H9 (cell line): ENCODE results near the gene ATF7. TPM values are rescaled to one million over a fixed set of nuclear protein-coding genes. Genes with fewer than 3 reads are reported as not detected.
A peak's percentile ranks its signal among the peaks of the same experiment; 100 is the strongest.

Experiments used
- DNase-seq: peaks from one replicate; pipeline ENCODE4 v3.0.0-alpha.2; 2017
- H2AFZ ChIP-seq: one replicate; pipeline ENCODE4 v1.6.1; 2013; ENCODE audit warnings: mild to moderate bottlenecking, low read length, control low read depth, moderate library complexity
- H2AK5ac ChIP-seq: 2 replicates; pipeline ENCODE4 v1.6.1; 2013; ENCODE audit warnings: low read length, control low read depth, mixed read lengths; ENCODE audit not compliant: insufficient read length
- H2BK120ac ChIP-seq: one replicate; pipeline ENCODE4 v1.6.1; 2013; ENCODE audit warnings: low read depth, mild to moderate bottlenecking, low read length, control low read depth, inconsistent platforms; ENCODE audit not compliant: poor library complexity, severe bottlenecking
- H2BK12ac ChIP-seq: 2 replicates; pipeline ENCODE4 v1.6.1; 2013; ENCODE audit warnings: low read length, control low read depth, mixed read lengths, low read depth; ENCODE audit not compliant: insufficient read length
- H2BK15ac ChIP-seq: 2 replicates; pipeline ENCODE4 v1.6.1; 2013; ENCODE audit warnings: low read depth, low read length, control low read depth
- H2BK20ac ChIP-seq: one replicate; pipeline ENCODE4 v1.6.1; 2013; ENCODE audit warnings: low read depth, mild to moderate bottlenecking, low read length, control low read depth, inconsistent platforms; ENCODE audit not compliant: poor library complexity, severe bottlenecking
- H2BK5ac ChIP-seq: 2 replicates; pipeline ENCODE4 v1.6.1; 2013; ENCODE audit warnings: low read length, control low read depth, mixed read lengths; ENCODE audit not compliant: insufficient read length
- H3K14ac ChIP-seq: 2 replicates; pipeline ENCODE4 v1.6.1; 2013; ENCODE audit warnings: low read length, control low read depth; ENCODE audit not compliant: insufficient read depth
- H3K18ac ChIP-seq: 2 replicates; pipeline ENCODE4 v1.6.1; 2013; ENCODE audit warnings: low read depth, mild to moderate bottlenecking, mixed read lengths, low read length, control low read depth; ENCODE audit not compliant: insufficient read length
- H3K23ac ChIP-seq: 2 replicates; pipeline ENCODE4 v1.6.1; 2013; ENCODE audit warnings: low read length, control low read depth, mixed read lengths, low read depth; ENCODE audit not compliant: insufficient read length
- H3K23me2 ChIP-seq: 2 replicates; pipeline ENCODE4 v1.6.1; 2013; ENCODE audit warnings: low read depth, mild to moderate bottlenecking, mixed read lengths, low read length, control low read depth; ENCODE audit not compliant: insufficient read length, poor library complexity, severe bottlenecking
- H3K27ac ChIP-seq: 2 replicates; pipeline ENCODE4 v1.5.1; 2013; ENCODE audit warnings: low read length, control low read depth, mixed read lengths, low read depth; ENCODE audit not compliant: insufficient read length
- H3K27me3 ChIP-seq: 2 replicates; pipeline ENCODE4 v1.6.1; 2013; ENCODE audit warnings: low read length, control low read depth, inconsistent platforms; ENCODE audit not compliant: insufficient read depth
- H3K4ac ChIP-seq: 2 replicates; pipeline ENCODE4 v1.6.1; 2013; ENCODE audit warnings: low read depth, mild to moderate bottlenecking, control low read depth, inconsistent platforms, low read length, moderate library complexity
- H3K4me1 ChIP-seq: 2 replicates; pipeline ENCODE4 v1.6.1; 2013; ENCODE audit warnings: low read length, control low read depth, inconsistent platforms; ENCODE audit not compliant: insufficient read depth
- H3K4me2 ChIP-seq: 2 replicates; pipeline ENCODE4 v1.6.1; 2013; ENCODE audit warnings: low read length, control low read depth, mixed read lengths; ENCODE audit not compliant: insufficient read length, insufficient read depth
- H3K56ac ChIP-seq: 2 replicates; pipeline ENCODE4 v1.6.1; 2013; ENCODE audit warnings: low read depth, mild to moderate bottlenecking, mixed read lengths, low read length, control low read depth; ENCODE audit not compliant: insufficient read length
- H3K79me1 ChIP-seq: 2 replicates; pipeline ENCODE4 v1.6.1; 2013; ENCODE audit warnings: low read depth, mild to moderate bottlenecking, moderate library complexity, low read length, control low read depth, inconsistent platforms; ENCODE audit not compliant: insufficient read depth, poor library complexity, severe bottlenecking
- H3K79me2 ChIP-seq: 2 replicates; pipeline ENCODE4 v1.6.1; 2013; ENCODE audit warnings: low read length, control low read depth, inconsistent platforms; ENCODE audit not compliant: insufficient read depth
- H3K9ac ChIP-seq: 2 replicates; pipeline ENCODE4 v1.6.1; 2013; ENCODE audit warnings: low read length, control low read depth, mixed read lengths; ENCODE audit not compliant: insufficient read length; ENCODE audit errors: extremely low read depth
- H3K9me3 ChIP-seq: one replicate; pipeline ENCODE4 v1.6.1; 2013; ENCODE audit warnings: low read depth, low read length, inconsistent platforms; ENCODE audit not compliant: control insufficient read depth
- H3T11ph ChIP-seq: one replicate; pipeline ENCODE4 v1.6.1; 2013; ENCODE audit warnings: mild to moderate bottlenecking, low read length, control low read depth, inconsistent platforms
- H4K20me1 ChIP-seq: one replicate; pipeline ENCODE4 v1.6.1; 2013; ENCODE audit not compliant: control insufficient read depth, insufficient read length, insufficient read depth
- H4K5ac ChIP-seq: 2 replicates; pipeline ENCODE4 v1.6.1; 2013; ENCODE audit warnings: low read depth, mild to moderate bottlenecking, mixed read lengths, low read length, control low read depth; ENCODE audit not compliant: insufficient read length
- H4K8ac ChIP-seq: replicated peaks from 2 replicates; pipeline ENCODE4 v1.6.1; 2013; ENCODE audit warnings: low read length, control low read depth, mixed read lengths, low read depth; ENCODE audit not compliant: insufficient read length
- H4K91ac ChIP-seq: 2 replicates; pipeline ENCODE4 v1.6.1; 2013; ENCODE audit warnings: low read depth, mild to moderate bottlenecking, moderate library complexity, mixed read lengths, low read length, control low read depth; ENCODE audit not compliant: insufficient read length
- H3K27ac Mint-ChIP-seq, 3 experiments: 2 replicates in 2 of 3; 3 replicates in 1 of 3; pipeline ENCODE4 v1.8.0; 2020 to 2021; ENCODE audit warnings: mixed read lengths in 3 of 3, mild to moderate bottlenecking in 1 of 3, moderate library complexity in 1 of 3
- H3K27me3 Mint-ChIP-seq: 2 replicates; pipeline ENCODE4 v1.8.0; 2021; ENCODE audit warnings: low read depth, mild to moderate bottlenecking, moderate library complexity, mixed read lengths
- H3K36me3 Mint-ChIP-seq, 3 experiments: 2 replicates in 2 of 3; 3 replicates in 1 of 3; pipeline ENCODE4 v1.8.0; 2020 to 2021; ENCODE audit warnings: low read depth in 3 of 3, mixed read lengths in 3 of 3; ENCODE audit not compliant: insufficient read depth in 1 of 3
- H3K4me1 Mint-ChIP-seq, 2 experiments: 2 replicates each; pipeline ENCODE4 v1.8.0; 2020; ENCODE audit warnings: mixed read lengths in 2 of 2
- H3K4me3 Mint-ChIP-seq, 2 experiments: 2 replicates in 1 of 2; 3 replicates in 1 of 2; pipeline ENCODE4 v1.8.0; 2020 to 2021; ENCODE audit warnings: mild to moderate bottlenecking in 2 of 2, mixed read lengths in 2 of 2, moderate library complexity in 1 of 2
- H3K9me3 Mint-ChIP-seq, 2 experiments: 2 replicates in 1 of 2; 3 replicates in 1 of 2; pipeline ENCODE4 v1.8.0; 2020; ENCODE audit warnings: mild to moderate bottlenecking in 2 of 2, mixed read lengths in 2 of 2, moderate library complexity in 1 of 2
- CTCF ChIP-seq: fragments of 200-600 bp; sonication (generic); conservative IDR thresholded peaks from 3 replicates; pipeline ENCODE4 v1.8.0; 2021; ENCODE audit warnings: antibody characterized with exemption, mild to moderate bottlenecking
- WGBS: extraction: QIAGEN DNeasy Blood & Tissue Kit; methylation state at CpG from one replicate; pipeline ENCODE4 v1.1.7; 2013; ENCODE audit warnings: missing lambda C conversion rate, low lambda C conversion rate, mixed read lengths; ENCODE audit not compliant: insufficient read length; ENCODE audit errors: extremely low coverage; 5-methylcytosine and 5-hydroxymethylcytosine counted together
- total RNA-seq: library from RNA; stranded (reverse); gene quantifications from 2 replicates; pipeline ENCODE4 v1.2.1, GENCODE V29; 2021

The ATF7 gene
- total RNA-seq, 1 experiment from 2014 or later: 17.7 TPM

- Histone ChIP-seq H2AK5ac (no peak overlapping the region), H3K4me2 (no peak overlapping the region), H2BK20ac (no peak overlapping the region), H2BK12ac (no peak overlapping the region), H3K56ac (no peak overlapping the region), H3K79me1 (peaks cover 22% of the 10 kb centered on the region), H4K91ac (no peak overlapping the region), H3K4ac (no peak overlapping the region), H3K4me1 (no peaks in the 10 kb centered on the region), H3K23me2 (no peaks in the 10 kb centered on the region), H2BK5ac (no peak overlapping the region), H4K8ac (no peak overlapping the region), H3K14ac (no peak overlapping the region), H3K9me3 (no peaks in the 10 kb centered on the region), H2BK120ac (no peak overlapping the region), H2BK15ac (no peak overlapping the region), H3T11ph (no peak overlapping the region), H4K5ac (no peak overlapping the region), H3K18ac (no peak overlapping the region), H2AFZ (no peak overlapping the region), H3K9ac (no peak overlapping the region), H3K23ac (no peak overlapping the region), H4K20me1 (no peaks in the 10 kb centered on the region), H3K79me2 (peaks cover 3% of the 10 kb centered on the region), H3K27me3 (no peaks in the 10 kb centered on the region), H3K27ac (no peak overlapping the region)
- H3K36me3 Mint-ChIP-seq: peaks cover 87 to 98% (median 98%) of the 10 kb centered on the region in 3 experiments
- TF ChIP-seq CTCF: no peak
- 100% methylated on average over 2 of the region's 5 CpGs for WGBS
- no peaks in the 10 kb centered on the region for H3K27me3 Mint-ChIP-seq
- peak overlapping the region in 1 of 3 experiments; percentile 84; a peak in 3 of 7 replicates for H3K27ac Mint-ChIP-seq
- no peak for DNase-seq
- peaks cover 51 to 77% of the 10 kb centered on the region in 2 experiments for H3K4me1 Mint-ChIP-seq
- no peaks in the 10 kb centered on the region for H3K9me3 Mint-ChIP-seq
- no peak overlapping the region for H3K4me3 Mint-ChIP-seq
These were observed 162.2 kb downstream of the ATF7 start for GRCh38 chr12:53463802-53464560.
